ENCODE results near the gene MEGF11. TPM values are rescaled to one million over a fixed set of nuclear protein-coding genes. Genes with fewer than 3 reads are reported as not detected.

The MEGF11 gene
- polyA plus RNA-seq, 1 of the 3 experiments (the other 2 are of a cell fraction), result not detected

- Histone ChIP-seq H3K9me2 (no peaks in the 10 kb centered on the region), H3K4me1 (ENCODE audit: control insufficient read depth in 1 of 2, insufficient read depth in 2 of 2, low read depth in 1 of 2, low read length in 1 of 2) (no peaks in the 10 kb centered on the region), H3K79me2 (ENCODE audit: insufficient read depth) (peaks cover 63% of the 10 kb centered on the region), H3K36me3 (replicated peaks in 1 of 2; ENCODE audit: control insufficient read depth in 1 of 2, insufficient read depth in 2 of 2, low read length in 1 of 2) (peaks cover 82 to 84% of the 10 kb centered on the region in 2 experiments), H3K4me3 (ENCODE audit: low read depth in 2 of 2, low read length in 1 of 2) (no peak overlapping the region), H3K4me2 (no peak overlapping the region), H3K9me3 (no peaks in the 10 kb centered on the region), H2AFZ (ENCODE audit: low read depth) (no peak overlapping the region), H3K27me3 (ENCODE audit: insufficient read depth) (no peaks in the 10 kb centered on the region), H3K9ac (no peak overlapping the region), H3K27ac (ENCODE audit: low read depth in 2 of 2, low read length in 1 of 2) (no peak overlapping the region), H4K20me1 (ENCODE audit: insufficient read depth) (peaks cover 10% of the 10 kb centered on the region), H3F3A (replicated peaks; ENCODE audit: insufficient read depth) (peaks cover 5% of the 10 kb centered on the region)
- WGBS (ENCODE audit: low lambda C conversion rate), result 86% methylated on average over 4 of the region's 4 CpGs
- no peak for TF ChIP-seq FOXM1 (IDR thresholded peaks at IDR 0.05; ENCODE audit: low read depth)
- ChIA-PET POLR2A (no interaction called here), CTCF (no interaction called here)
- DNase-seq, result no peak
Observed at GRCh38 chr15:65885668-65886218, 367.8 kb downstream of the MEGF11 start.

- CTCF ChIA-PET, result interaction anchor here (1.3 kb wide), 1 partner anchor 11 kb away, joined by 3 read pairs; no protein-coding TSS in a partner anchor
- POLR2A ChIA-PET, result no interaction called here
- no peaks in the 10 kb centered on the region for H3K9me3 ChIP-seq
Observed at GRCh38 chr15:65884511-65884910, 369.0 kb downstream of the MEGF11 start.

GRCh38 chr15:65883571-65883970, 370.0 kb downstream of the MEGF11 start:
- H3K36me3 ChIP-seq (replicated peaks in 1 of 2; ENCODE audit: control insufficient read depth in 1 of 2, insufficient read depth in 2 of 2, low read length in 1 of 2), result peaks cover 83 to 84% of the 10 kb centered on the region in 2 experiments
- H3F3A ChIP-seq (replicated peaks; ENCODE audit: insufficient read depth), result no peaks in the 10 kb centered on the region
- peaks cover 55% of the 10 kb centered on the region for H3K79me2 ChIP-seq (ENCODE audit: insufficient read depth)
- no peak overlapping the region for H2AFZ ChIP-seq (ENCODE audit: low read depth)
- DNase-seq, result no peak
- H3K4me2 ChIP-seq, result no peak overlapping the region
- no peaks in the 10 kb centered on the region for H3K9me2 ChIP-seq
- no peak overlapping the region for H3K4me3 ChIP-seq (ENCODE audit: low read depth in 2 of 2, low read length in 1 of 2)
- H3K9ac ChIP-seq, result no peak overlapping the region
- peaks cover 3% of the 10 kb centered on the region; the same call in 1 of the 2 replicates for H4K20me1 ChIP-seq (ENCODE audit: insufficient read depth)
- no peak overlapping the region for H3K27ac ChIP-seq (ENCODE audit: low read depth in 2 of 2, low read length in 1 of 2)
- no peak for TF ChIP-seq EP300 (IDR thresholded peaks at IDR 0.05; ENCODE audit: borderline replicate concordance in 1 of 2, low read depth in 1 of 2, low read length in 1 of 2)
- TF ChIP-seq FOXJ3 (CRISPR knock-in tag; IDR thresholded peaks at IDR 0.05), result no peak
- no peak for TF ChIP-seq SIN3A (IDR thresholded peaks at IDR 0.05; ENCODE audit: borderline replicate concordance, low read depth, low read length)
- ChIA-PET POLR2A (no interaction called here), CTCF (interaction anchor here (0.6 to 1.3 kb wide), 2 partner anchors 10 to 177 kb away, joined by 3 read pairs; no protein-coding TSS in a partner anchor)
- H3K27me3 ChIP-seq (ENCODE audit: insufficient read depth), result no peaks in the 10 kb centered on the region
- no peaks in the 10 kb centered on the region for H3K4me1 ChIP-seq (ENCODE audit: control insufficient read depth in 1 of 2, insufficient read depth in 2 of 2, low read depth in 1 of 2, low read length in 1 of 2)
- WGBS (ENCODE audit: low lambda C conversion rate), result 97% methylated on average over 6 of the region's 6 CpGs
- no peaks in the 10 kb centered on the region for H3K9me3 ChIP-seq

More at GRCh38 chr15:65884511-65884910, 369.0 kb downstream of the MEGF11 start:
- peaks cover 58% of the 10 kb centered on the region for H3K79me2 ChIP-seq (ENCODE audit: insufficient read depth)
- H3K27me3 ChIP-seq (ENCODE audit: insufficient read depth), result no peaks in the 10 kb centered on the region
- no peak overlapping the region for H3K4me2 ChIP-seq
- peaks cover 87 to 88% of the 10 kb centered on the region in 2 experiments for H3K36me3 ChIP-seq (replicated peaks in 1 of 2; ENCODE audit: control insufficient read depth in 1 of 2, insufficient read depth in 2 of 2, low read length in 1 of 2)
- H3K27ac ChIP-seq (ENCODE audit: low read depth in 2 of 2, low read length in 1 of 2), result no peak overlapping the region
- no peak overlapping the region for H2AFZ ChIP-seq (ENCODE audit: low read depth)
- no peaks in the 10 kb centered on the region for H3K4me1 ChIP-seq (ENCODE audit: control insufficient read depth in 1 of 2, insufficient read depth in 2 of 2, low read depth in 1 of 2, low read length in 1 of 2)
- no peak overlapping the region for H3K9ac ChIP-seq
- no peak for DNase-seq
- H4K20me1 ChIP-seq (ENCODE audit: insufficient read depth), result peaks cover 3% of the 10 kb centered on the region; the same call in 1 of the 2 replicates
- no peaks in the 10 kb centered on the region for H3K9me2 ChIP-seq
- TF ChIP-seq USF1 (IDR thresholded peaks at IDR 0.05; ENCODE audit: borderline replicate concordance, low read depth), result no peak
- no peak for TF ChIP-seq CHD2 (IDR thresholded peaks at IDR 0.05; ENCODE audit: low read length, partially characterized antibody)
- no peak for TF ChIP-seq FOSL2 (IDR thresholded peaks at IDR 0.05; ENCODE audit: borderline replicate concordance, low read depth)
- H3K4me3 ChIP-seq (ENCODE audit: low read depth in 2 of 2, low read length in 1 of 2), result no peak overlapping the region
- H3F3A ChIP-seq (replicated peaks; ENCODE audit: insufficient read depth), result no peaks in the 10 kb centered on the region
